Mesothelial cell of epicardium (in vitro differentiated cells): ENCODE data around the gene SDK1. TPM values are rescaled to one million over a fixed set of nuclear protein-coding genes. Genes with fewer than 3 reads are reported as not detected.

Experiments
- DNase-seq, 2 experiments: peaks; one replicate each; pipeline ENCODE4 v3.0.0; 2021; ENCODE audit warnings: low spot score in 2 of 2; ENCODE audit not compliant: unreplicated experiment in 2 of 2
- H3K27ac Mint-ChIP-seq: 2 replicates; pipeline ENCODE4 v1.8.0; 2021; ENCODE audit warnings: mixed read lengths
- H3K27me3 Mint-ChIP-seq: 2 replicates; pipeline ENCODE4 v1.8.0; 2021; ENCODE audit warnings: low read depth, mixed read lengths
- H3K36me3 Mint-ChIP-seq: 2 replicates; pipeline ENCODE4 v1.8.0; 2021; ENCODE audit warnings: mixed read lengths
- H3K4me1 Mint-ChIP-seq: 2 replicates; pipeline ENCODE4 v1.8.0; 2021; ENCODE audit warnings: mixed read lengths
- H3K4me3 Mint-ChIP-seq: 2 replicates; pipeline ENCODE4 v1.8.0; 2021; ENCODE audit warnings: mild to moderate bottlenecking, moderate library complexity, mixed read lengths
- H3K9me3 Mint-ChIP-seq: 2 replicates; pipeline ENCODE4 v1.8.0; 2021; ENCODE audit warnings: mixed read lengths
- total RNA-seq: library from RNA; stranded (reverse); gene quantifications from 3 replicates; pipeline ENCODE4 v1.2.1, GENCODE V29; 2021
- TF ChIP-seq, protein P1 (sequence below): fragments of 200-600 bp; sonication (generic); IDR thresholded peaks from one replicate; pipeline ENCODE4 v1.5.0; 2021; ENCODE audit warnings: antibody characterized with exemption; ENCODE audit not compliant: unreplicated experiment

The SDK1 gene
- total RNA-seq, 1 donor from 2014 or later = 12.8 TPM

- H3K36me3 Mint-ChIP-seq = no peaks in the 10 kb centered on the region
- no peak overlapping the region for H3K4me3 Mint-ChIP-seq
- no peaks in the 10 kb centered on the region for H3K27me3 Mint-ChIP-seq
- DNase-seq = no peak
- no peak overlapping the region for H3K27ac Mint-ChIP-seq
- TF ChIP-seq, protein P1, sequence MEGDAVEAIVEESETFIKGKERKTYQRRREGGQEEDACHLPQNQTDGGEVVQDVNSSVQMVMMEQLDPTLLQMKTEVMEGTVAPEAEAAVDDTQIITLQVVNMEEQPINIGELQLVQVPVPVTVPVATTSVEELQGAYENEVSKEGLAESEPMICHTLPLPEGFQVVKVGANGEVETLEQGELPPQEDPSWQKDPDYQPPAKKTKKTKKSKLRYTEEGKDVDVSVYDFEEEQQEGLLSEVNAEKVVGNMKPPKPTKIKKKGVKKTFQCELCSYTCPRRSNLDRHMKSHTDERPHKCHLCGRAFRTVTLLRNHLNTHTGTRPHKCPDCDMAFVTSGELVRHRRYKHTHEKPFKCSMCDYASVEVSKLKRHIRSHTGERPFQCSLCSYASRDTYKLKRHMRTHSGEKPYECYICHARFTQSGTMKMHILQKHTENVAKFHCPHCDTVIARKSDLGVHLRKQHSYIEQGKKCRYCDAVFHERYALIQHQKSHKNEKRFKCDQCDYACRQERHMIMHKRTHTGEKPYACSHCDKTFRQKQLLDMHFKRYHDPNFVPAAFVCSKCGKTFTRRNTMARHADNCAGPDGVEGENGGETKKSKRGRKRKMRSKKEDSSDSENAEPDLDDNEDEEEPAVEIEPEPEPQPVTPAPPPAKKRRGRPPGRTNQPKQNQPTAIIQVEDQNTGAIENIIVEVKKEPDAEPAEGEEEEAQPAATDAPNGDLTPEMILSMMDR = no peak
- peaks cover 11% of the 10 kb centered on the region for H3K9me3 Mint-ChIP-seq
- peaks cover 6% of the 10 kb centered on the region for H3K4me1 Mint-ChIP-seq
Observed at GRCh38 chr7:4037308-4037707, 736.3 kb downstream of the SDK1 start.

GRCh38 chr7:4037877-4038276 is 736.8 kb downstream of the SDK1 start:
- TF ChIP-seq, protein P1 = no peak
- Mint-ChIP-seq H3K4me3 (no peak overlapping the region), H3K36me3 (no peaks in the 10 kb centered on the region), H3K27me3 (no peaks in the 10 kb centered on the region), H3K4me1 (peaks cover 11% of the 10 kb centered on the region), H3K9me3 (peaks cover 6% of the 10 kb centered on the region), H3K27ac (no peak overlapping the region)
- no peak for DNase-seq

DNA sequence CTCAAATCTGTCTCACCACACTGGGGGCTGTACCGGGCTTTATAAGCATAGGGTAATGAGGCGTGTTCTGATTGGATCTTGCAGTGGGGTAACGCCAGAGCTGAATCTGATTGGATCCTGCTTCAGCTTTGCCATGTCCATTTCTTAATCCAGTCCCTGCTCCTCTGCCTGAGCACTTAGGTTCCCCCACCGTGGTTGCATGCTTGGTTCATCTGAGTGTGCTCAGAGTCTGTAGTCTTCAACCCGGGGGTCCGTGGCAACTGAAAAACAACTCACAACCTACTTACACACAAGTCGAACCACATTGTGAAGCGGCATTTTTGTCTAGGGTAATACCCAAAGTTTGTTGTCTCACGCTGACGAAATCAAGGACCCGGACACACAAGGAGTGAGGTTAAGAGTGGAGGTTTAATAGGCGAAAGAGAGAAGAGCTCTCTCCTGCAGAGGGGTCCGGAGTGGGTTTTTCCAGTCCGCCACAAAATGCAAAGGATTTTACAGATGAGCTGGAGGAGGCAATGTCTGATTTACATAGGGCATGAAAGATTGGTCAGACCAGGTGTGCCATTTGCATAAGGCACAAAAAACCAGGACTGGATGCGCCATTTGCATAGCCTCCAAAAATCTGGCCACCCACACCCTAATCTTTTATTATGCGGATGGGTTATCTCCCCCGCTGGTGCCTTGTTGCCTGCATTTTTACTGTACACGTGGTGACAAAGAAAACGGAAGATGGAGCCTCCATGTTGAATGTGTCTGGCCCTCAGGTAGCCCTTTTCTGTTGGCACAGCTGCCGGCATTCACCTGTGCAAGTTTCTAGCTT is 739.3 kb downstream of the SDK1 start:
- no peak for DNase-seq
- H3K36me3 Mint-ChIP-seq = no peaks in the 10 kb centered on the region
- H3K27me3 Mint-ChIP-seq = no peaks in the 10 kb centered on the region
- H3K9me3 Mint-ChIP-seq = no peaks in the 10 kb centered on the region
- H3K4me1 Mint-ChIP-seq = peaks cover 9% of the 10 kb centered on the region
- TF ChIP-seq, protein P1 = no peak
- no peak overlapping the region for H3K4me3 Mint-ChIP-seq
- no peak overlapping the region for H3K27ac Mint-ChIP-seq

- Mint-ChIP-seq H3K27me3 (no peaks in the 10 kb centered on the region), H3K4me1 (peaks cover 8% of the 10 kb centered on the region), H3K4me3 (no peak overlapping the region), H3K9me3 (no peaks in the 10 kb centered on the region), H3K36me3 (no peaks in the 10 kb centered on the region), H3K27ac (no peak overlapping the region)
- DNase-seq = no peak
- TF ChIP-seq, protein P1 = no peak
Observed at GRCh38 chr7:4042402-4043045, 741.5 kb downstream of the SDK1 start.

- Mint-ChIP-seq H3K27me3 (no peaks in the 10 kb centered on the region), H3K36me3 (no peaks in the 10 kb centered on the region), H3K27ac (no peak overlapping the region), H3K4me3 (no peak overlapping the region), H3K4me1 (peaks cover 8% of the 10 kb centered on the region), H3K9me3 (no peaks in the 10 kb centered on the region)
- no peak for DNase-seq
- TF ChIP-seq, protein P1 = no peak
Observed at GRCh38 chr7:4043988-4044387, 742.9 kb downstream of the SDK1 start.
